Skeletal muscle cell (primary cell): ENCODE measurements around the gene CCDC185.

Source experiments
- DNase-seq: peaks from one replicate; pipeline ENCODE4 v3.0.0-alpha.2; 2010; ENCODE audit warnings: low read depth
- H3K4me3 ChIP-seq: 2 replicates; pipeline ENCODE4 v1.5.1; 2011; ENCODE audit warnings: low read depth, mild to moderate bottlenecking, control low read depth, low read length, moderate library complexity

Gene CCDC185

GRCh38 chr1:223423641-223424233 is 30.5 kb downstream of the CCDC185 start:
- DNase-seq, result no peak

GRCh38 chr1:223425550-223425949 is 32.3 kb downstream of the CCDC185 start:
- DNase-seq, result no peak

More at GRCh38 chr1:223423641-223424233, 30.5 kb downstream of the CCDC185 start:
- no peak overlapping the region for H3K4me3 ChIP-seq

GRCh38 chr1:223426936-223427335 is 33.7 kb downstream of the CCDC185 start:
- no peak for DNase-seq
- no peak overlapping the region for H3K4me3 ChIP-seq

More at GRCh38 chr1:223425550-223425949, 32.3 kb downstream of the CCDC185 start:
- no peak overlapping the region for H3K4me3 ChIP-seq

GRCh38 chr1:223429313-223429731 is 36.1 kb downstream of the CCDC185 start:
- no peak overlapping the region for H3K4me3 ChIP-seq
- no peak for DNase-seq

GRCh38 chr1:223429821-223430220 is 36.6 kb downstream of the CCDC185 start:
- H3K4me3 ChIP-seq, result no peak overlapping the region
- DNase-seq, result no peak

GRCh38 chr1:223430236-223430635 is 37.0 kb downstream of the CCDC185 start:
- no peak for DNase-seq
- no peak overlapping the region for H3K4me3 ChIP-seq

- no peak overlapping the region for H3K4me3 ChIP-seq
Observed at GRCh38 chr1:223437151-223437550, 43.9 kb downstream of the CCDC185 start.

GRCh38 chr1:223443397-223443796 is 50.2 kb downstream of the CCDC185 start:
- H3K4me3 ChIP-seq, result no peak overlapping the region
- no peak for DNase-seq

More at GRCh38 chr1:223437151-223437550, 43.9 kb downstream of the CCDC185 start:
- no peak for DNase-seq

GRCh38 chr1:223444411-223444810 is 51.2 kb downstream of the CCDC185 start:
- H3K4me3 ChIP-seq, result no peak overlapping the region
- no peak for DNase-seq
